ENCODE data around the gene GPR176. TPM values are rescaled to one million over a fixed set of nuclear protein-coding genes. Genes with fewer than 3 reads are reported as not detected.

GPR176 gene
- polyA plus RNA-seq, 5 donors, result 3.0 to 4.3 (median 3.4) TPM

DNA sequence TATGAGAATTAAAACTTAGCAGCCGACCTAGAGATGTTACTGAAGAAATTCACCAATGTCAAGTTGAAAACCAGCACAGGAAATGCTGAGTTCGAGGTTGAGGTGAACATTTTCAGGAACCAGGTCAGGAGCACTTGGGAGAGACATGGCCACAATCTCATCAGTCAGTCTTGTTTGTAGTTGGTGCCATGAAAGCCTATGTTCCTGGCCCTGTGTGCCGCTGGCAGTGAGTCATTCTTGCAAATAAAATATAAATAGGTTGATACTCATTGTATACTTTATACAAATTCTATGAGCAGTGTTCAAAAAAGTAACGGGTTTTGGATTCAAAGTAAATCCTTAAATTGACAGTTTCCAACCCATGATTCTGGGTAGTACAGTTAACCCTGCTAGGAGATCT lies 135.9 kb downstream of the GPR176 start:
- no peak for DNase-seq

DNA sequence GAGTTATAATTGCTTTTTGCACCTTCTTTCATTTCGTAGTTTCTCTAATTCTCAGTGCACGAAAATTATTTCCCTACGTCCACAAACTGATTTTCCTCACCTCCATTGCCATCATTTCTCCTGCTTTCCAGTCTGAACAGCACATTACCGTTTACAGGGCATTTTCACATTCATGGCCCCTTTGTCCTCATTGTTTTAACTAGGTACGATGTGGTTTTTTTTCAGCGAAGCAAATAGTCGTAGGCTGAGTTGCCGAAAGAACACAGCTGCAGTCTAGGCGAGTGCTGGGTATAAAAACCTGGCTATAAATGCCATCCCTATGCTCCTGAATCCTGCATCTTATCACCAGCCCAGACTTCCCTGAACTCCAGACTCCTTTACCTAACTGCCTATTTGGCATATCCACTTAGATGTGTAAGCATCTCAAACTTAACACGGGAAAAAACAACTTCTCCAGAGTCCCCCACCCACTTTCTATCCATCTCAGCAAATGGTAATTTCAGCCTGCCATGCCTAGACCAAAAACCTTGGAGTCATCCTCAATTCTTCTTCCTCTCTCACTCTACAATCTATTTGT lies 136.7 kb downstream of the GPR176 start:
- no peak for DNase-seq

- peak; percentile 95 to 96 for DNase-seq
Measured at GRCh38 chr15:39782441-39783138, 137.5 kb downstream of the GPR176 start, which contains the start of gene FSIP1. Gene FSIP1, minus strand, starts transcription at chr15:39782841. Its CDS starts 6,317 bp downstream, at chr15:39776524.

GRCh38 chr15:39781967-39782302 lies 138.1 kb downstream of the GPR176 start:
- DNase-seq, result no peak

GRCh38 chr15:39781147-39781966 lies 138.7 kb downstream of the GPR176 start:
- DNase-seq, result no peak

DNA sequence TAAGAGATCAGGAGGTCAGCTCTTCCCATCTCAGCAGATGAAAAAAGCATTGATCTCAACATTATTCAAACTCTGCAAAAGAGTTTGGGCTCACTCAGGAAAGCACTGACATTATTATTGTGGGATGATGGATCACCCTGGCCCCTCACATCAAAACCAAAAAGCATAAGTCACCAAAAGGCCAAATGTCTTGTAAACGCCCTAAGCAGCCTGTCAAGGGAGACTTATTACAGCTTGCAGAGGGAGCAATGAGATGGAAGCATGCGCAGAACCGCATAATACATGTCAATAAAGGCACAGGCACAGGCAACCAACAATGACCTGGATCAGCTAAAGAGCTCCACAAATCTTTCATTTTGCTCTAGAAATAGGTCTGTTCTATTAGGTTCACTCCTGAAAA lies 142.0 kb downstream of the GPR176 start:
- no peak for DNase-seq

DNA sequence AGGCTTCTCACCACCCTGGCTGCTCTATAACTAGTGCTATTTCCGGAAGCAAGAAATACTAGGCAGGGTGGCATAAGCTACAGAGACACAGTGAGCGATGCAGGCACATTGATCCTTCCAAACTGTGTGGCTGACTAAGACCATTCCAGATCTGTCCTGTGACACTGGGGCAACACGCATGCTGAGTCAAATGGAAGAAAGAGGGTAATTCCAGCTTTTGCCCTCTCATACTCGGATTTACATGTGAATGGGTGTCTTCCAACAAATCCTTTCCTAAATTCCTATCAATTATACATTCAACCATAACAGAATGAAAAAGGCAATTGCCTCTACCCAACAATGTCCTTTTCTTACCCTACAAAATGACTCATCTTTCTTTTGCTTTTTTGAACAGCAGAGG lies 142.6 kb downstream of the GPR176 start:
- no peak for DNase-seq

DNA sequence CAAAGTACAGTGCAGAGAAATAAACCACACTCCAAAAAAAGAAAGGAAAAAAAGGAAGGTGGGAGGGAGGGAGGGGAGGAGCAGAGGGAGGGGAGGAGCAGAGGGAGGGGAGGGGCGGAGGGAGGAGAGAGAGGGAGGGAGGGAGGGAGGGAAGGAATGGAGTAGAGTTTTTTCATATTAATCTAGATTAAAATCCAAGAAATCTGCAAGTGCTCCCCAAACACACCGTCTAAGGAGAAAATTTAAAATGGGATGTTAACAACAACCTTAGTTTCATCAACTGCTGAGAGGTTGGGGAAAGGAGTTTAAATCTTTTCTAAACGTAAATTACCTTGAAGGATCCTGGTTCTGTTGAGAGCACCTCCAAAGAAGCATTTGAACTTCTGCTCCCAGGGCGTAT lies 144.0 kb downstream of the GPR176 start:
- DNase-seq, result no peak

DNA sequence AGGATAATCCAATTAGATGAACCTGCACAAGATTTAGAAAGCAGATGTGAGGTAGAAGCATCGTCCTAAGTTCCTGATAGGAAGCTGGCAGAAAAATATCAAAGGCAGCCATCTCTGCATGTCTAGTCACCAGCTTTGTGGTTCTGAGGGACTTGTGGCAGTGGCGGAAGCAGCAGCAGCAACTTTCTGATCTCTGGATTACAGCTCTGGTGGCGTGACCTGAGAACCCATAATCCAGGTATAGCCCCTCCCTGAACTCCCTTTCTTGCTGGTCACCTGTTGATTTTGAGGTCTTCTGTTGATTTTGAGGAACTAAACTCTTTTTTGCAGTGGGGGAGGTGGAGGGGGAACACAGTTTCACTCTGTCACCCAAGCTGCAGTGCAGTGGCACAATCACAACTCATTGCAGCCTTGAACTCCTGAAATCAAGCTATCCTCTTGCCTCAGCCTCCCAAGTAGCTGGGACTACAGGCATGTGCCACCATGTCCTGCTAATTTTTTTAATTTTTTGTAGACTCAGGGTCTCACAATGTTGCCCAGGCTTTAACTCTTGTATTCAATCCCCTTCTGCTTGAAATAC lies 145.3 kb downstream of the GPR176 start:
- DNase-seq, result no peak

- no peak for DNase-seq
Measured at GRCh38 chr15:39770748-39771689, 149.0 kb downstream of the GPR176 start.

GRCh38 chr15:39767921-39768320 lies 152.1 kb downstream of the GPR176 start:
- no peak for DNase-seq

DNA sequence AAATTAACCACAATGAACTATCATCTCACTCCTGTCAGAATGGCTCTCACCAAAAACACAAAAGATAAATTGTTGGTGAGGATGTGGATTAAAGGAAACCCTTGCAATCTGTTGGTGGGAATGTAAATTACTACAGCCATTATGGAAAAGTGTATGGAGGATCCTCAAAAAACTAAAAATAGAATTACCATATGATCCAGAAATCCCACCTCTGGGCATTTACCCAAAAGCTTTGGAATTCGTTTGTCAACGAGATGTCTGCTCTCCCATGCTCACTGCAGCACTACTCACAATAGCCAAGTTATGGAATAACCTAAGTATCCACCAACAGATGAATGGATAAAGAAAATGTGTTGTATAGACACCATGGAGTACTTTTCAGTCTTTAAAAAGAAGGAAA lies 159.1 kb downstream of the GPR176 start:
- DNase-seq, result no peak

DNA sequence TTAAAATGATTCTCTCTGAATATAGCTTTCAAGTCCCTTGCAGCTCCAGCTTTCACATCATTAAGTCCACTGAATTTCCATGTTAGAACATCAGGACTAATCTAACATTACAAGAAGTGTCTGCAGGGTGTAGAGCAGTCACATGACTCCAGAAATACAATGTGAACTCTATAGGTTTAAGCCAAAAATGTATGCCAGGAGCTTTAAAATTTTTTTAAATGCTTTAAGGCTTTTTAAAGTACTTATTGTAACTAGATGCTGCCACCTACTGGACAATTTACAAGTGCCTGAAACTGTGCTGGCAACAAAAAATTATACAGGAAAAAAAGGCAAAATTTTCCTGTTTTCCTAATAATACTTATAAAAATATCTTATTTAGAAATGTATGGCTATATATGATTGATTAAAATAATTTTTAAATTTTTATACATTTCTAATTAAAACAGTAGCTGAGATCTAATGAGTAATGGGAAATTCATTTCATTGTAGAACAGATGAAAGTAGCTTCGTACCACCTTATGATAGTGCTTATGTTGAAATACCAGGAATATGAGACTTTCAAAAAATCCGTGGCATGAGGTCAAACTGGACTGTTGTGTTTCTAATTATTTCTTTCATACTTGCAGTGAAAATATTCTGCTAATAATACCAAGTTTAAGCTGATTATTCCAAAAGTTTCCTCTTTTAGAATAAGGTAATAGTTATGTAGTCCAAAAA lies 163.1 kb downstream of the GPR176 start:
- peak; percentile 49 to 66 for DNase-seq

DNA sequence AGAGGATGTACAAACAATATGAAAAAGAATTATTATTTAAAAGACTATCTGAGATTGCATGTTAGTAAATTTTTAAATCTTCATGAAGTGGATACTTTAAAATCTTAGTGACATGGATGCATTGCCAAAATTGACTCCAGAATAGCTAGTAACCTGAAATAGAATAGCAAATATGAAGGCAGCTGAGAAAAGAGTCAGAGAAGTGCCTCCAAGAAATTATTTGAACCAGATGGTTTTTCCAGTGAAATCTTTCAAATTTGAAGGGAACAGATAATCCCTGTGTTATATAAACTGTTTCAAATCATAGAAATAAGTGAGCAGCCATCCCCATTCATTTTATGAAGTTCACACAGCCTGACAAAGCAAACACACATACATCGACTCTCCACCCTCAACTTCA lies 167.1 kb downstream of the GPR176 start:
- DNase-seq, result no peak

- no peak for DNase-seq
Measured at GRCh38 chr15:39752246-39752645, 167.8 kb downstream of the GPR176 start.

Other genes with a start within 250 kb of the GPR176 start
- gene FSIP1, start 137.4 kb downstream of the GPR176 start, polyA plus RNA-seq (ENCODE audit: insufficient read depth in 1 of 5, insufficient read length in 5 of 5, low replicate concordance in 1 of 5), result under 1 TPM; 0.59 to 0.93 (median 0.82) TPM
- gene EIF2AK4, start 13.8 kb upstream of the GPR176 start, polyA plus RNA-seq (ENCODE audit: insufficient read depth in 1 of 5, insufficient read length in 5 of 5, low replicate concordance in 1 of 5), result 10 to 100 TPM; 51.7 to 74.6 (median 59.1) TPM
- 100 to 1,000 TPM; 506 to 659 (median 563) TPM for gene SRP14, start 118.9 kb upstream of the GPR176 start, polyA plus RNA-seq (ENCODE audit: insufficient read depth in 1 of 5, insufficient read length in 5 of 5, low replicate concordance in 1 of 5)
- gene BMF, start 188.6 kb upstream of the GPR176 start, polyA plus RNA-seq (ENCODE audit: insufficient read depth in 1 of 5, insufficient read length in 5 of 5, low replicate concordance in 1 of 5), result 10 to 100 TPM; 43.9 to 55.6 (median 44.3) TPM
- gene BUB1B, start 240.8 kb upstream of the GPR176 start, polyA plus RNA-seq (ENCODE audit: insufficient read depth in 1 of 5, insufficient read length in 5 of 5, low replicate concordance in 1 of 5), result 10 to 100 TPM; 19.0 to 58.1 (median 38.9) TPM

All from right lung (tissue), 5 donors.